GM18526 (cell line): ENCODE results near the gene PCCA.

Source experiments
- POLR2A ChIP-seq: IDR thresholded peaks from 3 replicates; pipeline ENCODE4 v1.6.1; 2011; ENCODE audit not compliant: insufficient read length; ENCODE audit errors: extremely low read depth

PCCA gene

DNA sequence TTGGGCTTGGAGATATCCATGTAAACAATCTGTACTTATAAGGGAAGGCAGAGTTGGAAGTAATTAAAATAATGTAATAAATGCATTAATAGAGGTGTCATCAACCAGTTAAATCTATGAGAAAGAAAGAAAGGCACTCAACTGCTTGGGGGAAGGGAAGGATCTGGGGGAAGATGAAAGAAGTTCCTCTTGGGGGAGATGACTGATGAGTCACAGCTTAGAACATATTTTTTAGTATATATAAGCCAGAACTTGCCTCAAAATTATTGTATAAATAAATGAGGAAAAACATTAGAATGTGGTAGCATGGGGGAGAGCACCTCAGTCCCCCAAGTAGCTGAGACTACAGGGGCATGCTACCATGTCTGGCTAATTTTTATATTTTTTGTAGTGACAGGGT is 293.9 kb downstream of the PCCA start:
- TF ChIP-seq POLR2A = no peak

DNA sequence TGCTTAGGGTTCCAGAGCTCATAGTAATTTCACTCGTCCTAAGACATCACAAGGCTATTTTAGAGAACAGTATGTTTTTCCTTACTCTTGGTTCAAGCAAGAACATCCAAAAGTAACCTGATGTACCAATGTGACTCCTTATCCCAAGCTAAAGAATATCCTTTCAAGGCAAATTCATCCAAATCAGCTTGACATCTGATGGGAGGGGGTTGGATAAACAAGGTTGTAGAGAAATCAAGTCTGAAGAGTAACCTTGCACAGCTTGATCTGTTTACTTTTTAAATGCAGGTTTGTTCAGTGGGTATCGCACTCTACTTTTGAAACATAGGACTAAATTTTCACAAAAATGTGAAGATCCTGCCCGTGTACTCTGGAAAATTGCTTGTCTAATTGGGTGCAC is 298.5 kb downstream of the PCCA start:
- no peak for TF ChIP-seq POLR2A

DNA sequence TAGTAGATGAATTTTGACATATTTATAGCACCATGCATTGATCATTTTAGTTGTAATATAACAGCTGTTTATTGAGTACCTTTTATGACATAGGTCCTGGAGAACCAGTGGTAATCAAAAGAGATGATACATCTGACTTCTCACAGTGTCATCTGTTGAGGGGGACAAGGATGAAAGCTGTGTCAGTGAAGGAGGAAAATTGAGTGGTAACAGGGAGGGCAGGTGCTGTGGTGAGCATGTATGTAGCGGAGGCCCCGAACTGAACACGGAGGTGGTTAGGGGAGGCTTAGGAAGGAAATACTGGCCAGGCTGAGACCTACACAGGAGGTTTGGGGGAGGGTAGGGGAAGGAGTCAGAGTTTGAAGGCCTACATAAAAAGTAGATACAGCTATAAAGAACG is 300.0 kb downstream of the PCCA start:
- no peak for TF ChIP-seq POLR2A

DNA sequence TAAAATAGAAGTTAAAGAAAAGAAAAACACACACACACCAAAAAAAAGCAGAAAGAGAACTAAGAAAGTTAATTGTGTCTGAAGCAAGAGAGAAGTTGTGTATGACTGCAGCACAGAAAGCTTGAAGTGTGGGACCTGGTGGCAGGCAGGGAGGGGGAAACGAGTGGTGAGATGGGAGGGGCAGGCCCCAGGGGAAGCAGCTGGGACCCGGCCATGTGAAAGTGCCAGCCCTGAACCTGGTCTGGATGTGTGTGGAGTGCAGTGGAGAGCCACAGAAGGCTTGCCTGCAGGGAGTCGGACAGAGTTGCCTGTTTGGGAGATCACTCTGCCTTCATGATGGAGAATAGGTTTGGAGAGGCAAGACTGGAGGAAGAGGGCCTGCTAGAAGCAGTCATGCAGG is 300.7 kb downstream of the PCCA start:
- TF ChIP-seq POLR2A = no peak

DNA sequence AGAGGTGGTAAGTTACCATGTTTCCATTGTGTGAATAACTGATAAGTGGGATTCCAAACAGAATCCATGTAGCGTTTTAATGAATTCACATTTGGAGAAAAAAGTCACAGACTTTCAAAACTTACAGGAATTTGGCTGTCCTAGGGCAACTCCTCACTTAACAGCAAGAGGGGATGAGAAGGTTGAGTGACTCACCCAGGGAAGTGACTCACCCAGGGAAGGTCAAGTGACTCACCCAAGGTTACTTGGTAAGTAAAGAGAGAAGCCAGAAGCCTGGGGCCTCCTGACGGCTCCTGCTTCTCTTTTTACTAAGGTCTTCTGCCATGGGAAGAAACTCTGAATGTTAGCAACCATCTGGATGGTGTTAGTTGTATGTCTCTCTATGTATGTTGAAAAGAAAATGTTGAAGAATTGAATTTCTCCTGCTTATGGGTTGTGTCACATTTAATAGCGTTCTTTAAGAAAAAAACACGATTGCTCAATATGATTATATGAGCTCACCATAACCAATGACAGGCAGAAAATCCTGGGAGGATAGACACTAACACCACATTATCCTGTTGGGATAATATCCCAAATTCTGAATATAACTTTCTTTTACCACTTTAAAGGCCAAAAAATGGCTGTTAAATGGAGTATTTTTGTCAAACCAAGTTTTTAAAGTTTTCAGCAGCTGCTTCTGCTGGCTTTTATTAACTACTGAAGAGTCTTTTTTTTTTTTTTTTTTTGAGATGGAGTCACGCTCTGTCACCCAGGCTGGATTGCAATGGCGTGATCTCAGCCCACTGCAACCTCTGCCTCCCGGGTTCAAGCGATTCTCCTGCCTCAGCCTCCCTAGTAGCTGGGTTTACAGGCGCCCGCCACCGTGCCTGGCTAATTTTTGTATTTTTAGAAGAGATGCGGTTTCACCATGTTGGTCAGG is 304.1 kb downstream of the PCCA start:
- TF ChIP-seq POLR2A = no peak

DNA sequence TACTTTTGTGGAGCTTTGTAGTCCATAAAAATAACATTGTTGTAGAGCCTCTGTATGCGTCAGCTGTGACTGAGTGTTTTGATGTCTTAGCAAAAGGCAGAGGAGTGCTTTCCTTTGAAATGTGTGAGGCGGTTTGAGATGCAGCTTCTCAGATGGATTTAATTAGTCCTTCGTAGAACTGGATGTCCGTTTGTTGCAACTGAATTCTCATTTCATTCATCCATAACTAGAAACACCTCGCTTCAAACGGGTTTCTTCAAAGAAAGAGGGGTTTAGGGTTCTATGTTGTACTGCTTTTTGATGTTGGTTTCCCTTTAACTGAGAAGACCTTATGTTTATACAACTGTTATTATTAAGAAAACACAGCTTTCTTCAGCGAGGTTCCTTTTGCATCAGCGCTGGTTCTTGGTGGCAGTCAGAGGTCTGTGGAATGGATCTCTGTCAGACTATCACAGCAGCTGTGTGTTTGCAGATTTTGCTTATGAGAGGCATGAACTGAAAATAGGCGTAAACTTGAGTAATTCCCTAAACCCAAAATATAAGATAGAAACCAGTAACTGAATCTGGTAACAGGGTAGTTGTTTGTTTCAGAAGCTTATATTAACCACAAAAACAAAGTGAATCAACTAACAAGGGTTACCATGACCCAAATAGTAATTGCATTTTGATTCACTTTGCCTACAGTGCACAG is 305.3 kb downstream of the PCCA start:
- no peak for TF ChIP-seq POLR2A

DNA sequence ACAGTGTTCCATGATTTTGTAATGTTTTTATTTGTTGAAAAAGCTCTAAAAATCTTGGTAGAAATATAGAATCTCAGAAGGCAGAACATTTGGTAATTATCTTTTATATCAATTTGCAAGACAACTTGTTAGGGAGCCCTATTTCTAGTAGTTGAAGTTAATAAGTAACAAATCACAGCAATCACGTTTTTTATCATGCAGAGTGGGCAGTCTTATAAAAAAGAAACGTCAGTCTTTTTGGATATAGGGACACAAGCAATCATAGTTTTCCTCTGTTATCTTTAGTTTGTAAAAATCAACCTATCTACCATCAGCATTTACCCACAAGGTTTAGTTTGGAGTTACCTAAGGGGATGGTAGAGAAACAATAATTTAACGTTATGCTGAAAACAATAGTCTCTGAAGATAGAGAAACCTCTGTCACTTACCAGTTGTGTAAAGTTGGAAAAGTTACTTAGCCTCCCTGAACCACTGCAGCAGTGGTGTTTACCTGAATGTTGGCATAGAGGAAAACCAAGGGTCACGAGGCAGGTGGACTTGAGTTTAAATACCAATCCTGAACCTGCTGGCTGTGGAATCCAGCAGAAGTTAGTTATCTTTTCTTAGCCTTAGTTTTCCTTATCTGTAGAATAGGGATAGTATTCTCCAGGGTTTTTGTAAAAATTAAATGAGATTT is 306.9 kb downstream of the PCCA start:
- TF ChIP-seq POLR2A = no peak

DNA sequence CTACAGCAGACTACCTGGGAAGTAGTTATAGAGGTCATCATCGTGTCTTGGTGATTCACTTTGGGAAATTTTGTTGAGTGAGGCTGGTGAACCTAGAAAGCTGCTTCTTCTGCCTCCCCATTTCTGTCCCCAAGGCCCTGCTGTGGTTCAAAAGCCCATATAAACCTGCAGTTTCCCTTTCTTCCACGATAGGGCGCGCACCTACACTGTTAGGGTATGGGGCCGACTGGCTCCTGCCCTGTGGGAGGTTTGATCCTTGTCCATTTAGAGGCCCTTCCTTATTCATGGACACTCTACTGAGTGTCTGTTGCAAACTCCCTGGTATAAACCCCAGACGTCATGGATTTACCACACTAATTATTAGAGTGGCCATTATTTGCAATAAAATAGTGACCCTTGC is 307.9 kb downstream of the PCCA start:
- no peak for TF ChIP-seq POLR2A

DNA sequence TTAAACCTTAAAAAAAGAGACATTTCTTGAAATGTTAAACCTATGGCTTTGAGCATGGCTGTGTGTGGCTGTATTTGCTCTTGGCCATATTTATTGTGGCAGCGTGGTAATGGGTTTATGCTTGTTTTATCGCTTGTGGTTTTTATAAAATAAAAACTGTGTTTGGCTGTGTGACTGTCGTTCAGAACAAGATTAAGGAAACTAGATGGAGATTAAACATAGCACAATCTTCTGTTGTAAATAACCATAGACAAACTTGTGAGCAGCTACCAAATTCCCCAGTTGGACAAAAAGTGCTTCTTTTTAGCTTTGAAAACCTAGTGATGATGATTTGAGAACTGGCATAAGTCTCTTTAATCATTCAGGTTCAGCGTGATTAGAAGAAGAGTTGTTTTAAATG is 308.7 kb downstream of the PCCA start:
- no peak for TF ChIP-seq POLR2A

DNA sequence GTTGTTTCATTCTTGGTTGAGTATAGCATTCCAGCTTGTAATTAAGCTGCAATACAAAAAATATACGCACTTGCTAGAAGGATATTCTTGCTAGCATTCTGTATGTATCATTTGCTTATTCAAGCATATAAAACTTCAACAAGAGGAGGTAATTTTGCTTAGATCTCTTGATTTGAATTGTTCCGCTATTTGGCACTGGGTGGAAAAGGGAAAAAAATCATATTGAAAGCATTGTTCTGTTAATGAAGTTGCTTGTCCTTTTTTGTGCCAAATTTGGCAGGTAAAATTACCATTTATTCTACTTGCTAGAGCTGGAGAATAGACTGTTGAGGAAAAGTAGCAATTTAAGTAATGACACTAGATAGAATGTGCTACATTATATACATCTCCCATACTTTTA is 309.5 kb downstream of the PCCA start:
- TF ChIP-seq POLR2A = no peak

DNA sequence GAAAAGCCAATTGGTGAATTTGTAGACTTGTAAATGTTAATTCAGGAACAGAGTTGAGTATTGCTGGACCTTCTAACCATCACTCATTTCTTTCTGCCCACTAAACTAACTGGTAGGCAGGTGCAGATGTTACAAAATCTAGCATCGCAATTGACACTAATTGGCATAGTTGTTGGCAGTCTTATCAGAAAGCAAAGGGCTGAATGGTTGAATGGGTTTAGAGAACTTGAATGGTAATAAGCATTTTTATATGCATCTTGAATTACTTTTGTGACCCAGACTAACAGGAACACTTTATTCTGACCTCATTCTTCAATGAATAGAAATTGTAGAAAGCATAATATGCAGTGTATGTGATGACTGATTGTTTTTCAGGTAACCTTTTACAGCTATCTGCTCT is 310.6 kb downstream of the PCCA start:
- no peak for TF ChIP-seq POLR2A

DNA sequence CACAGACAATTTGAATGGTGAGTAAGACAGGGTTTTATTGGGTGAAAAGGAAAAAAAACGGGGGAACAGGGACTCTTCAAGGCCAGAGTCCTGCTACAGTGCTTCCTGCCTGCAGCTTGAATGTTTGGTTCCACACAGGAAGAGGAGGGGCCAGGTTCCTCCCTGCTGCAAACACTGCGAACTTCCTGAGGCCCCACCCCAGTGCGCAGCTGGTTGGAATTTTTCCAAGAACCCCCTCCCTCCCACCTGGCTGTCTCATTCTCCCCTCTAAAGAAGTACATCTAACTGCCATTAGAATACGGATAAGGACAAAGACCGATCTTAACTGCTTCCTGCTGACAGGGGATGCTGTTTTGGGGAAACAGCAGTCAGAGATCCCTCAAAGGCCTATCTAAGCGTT is 314.8 kb downstream of the PCCA start:
- no peak for TF ChIP-seq POLR2A

DNA sequence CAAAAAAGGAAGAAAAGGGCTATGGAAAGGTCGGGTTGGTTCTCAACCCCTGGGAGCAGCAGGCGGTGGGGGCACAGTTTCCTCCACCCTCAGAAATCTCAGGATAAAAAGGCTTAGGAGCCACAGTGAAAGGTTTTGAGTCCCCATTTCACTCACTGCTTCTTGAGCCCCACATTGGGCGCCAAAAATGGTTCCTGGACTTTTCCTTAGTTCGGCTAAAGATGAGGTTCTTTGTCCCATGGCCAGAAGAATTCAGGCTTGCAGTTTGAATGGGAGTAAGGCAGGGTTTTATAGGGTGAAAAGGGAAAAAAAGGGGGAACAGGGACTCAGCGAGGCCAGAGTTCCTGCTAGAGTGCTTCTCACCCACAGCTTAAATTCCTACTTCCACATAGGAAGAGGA is 320.2 kb downstream of the PCCA start:
- TF ChIP-seq POLR2A = no peak

DNA sequence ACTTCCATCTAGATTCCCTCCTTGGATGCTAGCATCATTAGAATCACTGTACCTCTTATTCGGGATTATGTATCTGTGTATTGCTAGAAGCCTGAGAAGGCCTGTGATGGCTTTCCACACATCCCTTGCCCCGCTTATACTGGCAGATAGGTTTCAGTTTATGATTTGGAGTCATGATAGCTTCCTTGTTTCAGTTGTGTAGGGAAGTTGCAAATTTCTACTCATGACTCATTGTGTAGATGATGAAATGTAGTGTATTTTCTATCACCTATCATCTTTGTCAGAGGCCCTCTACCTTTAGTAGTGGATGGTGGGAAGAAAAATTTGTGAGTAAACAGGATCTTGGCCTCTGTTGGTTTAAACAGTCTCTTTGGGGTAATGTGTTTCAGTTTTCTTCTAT is 334.5 kb downstream of the PCCA start:
- no peak for TF ChIP-seq POLR2A

DNA sequence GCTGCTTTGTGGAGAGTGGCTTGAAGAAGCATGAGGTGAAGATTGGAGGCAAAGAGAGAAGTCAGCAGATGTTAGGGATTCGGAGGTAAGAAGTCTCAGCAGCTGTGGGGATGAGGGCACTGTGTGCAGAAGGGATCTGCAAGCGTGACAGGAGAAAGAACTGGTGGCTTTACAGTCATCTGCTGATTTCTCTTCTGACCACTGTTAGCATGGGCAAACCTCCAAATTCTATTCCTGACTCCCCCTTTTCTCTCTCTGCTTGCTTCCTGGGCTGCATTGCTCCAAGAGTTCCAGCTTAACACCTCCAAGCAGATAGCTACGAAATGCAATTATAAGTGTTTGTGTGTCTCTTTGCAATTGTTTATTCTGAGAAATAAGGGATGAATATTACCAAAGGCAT is 340.1 kb downstream of the PCCA start:
- no peak for TF ChIP-seq POLR2A

DNA sequence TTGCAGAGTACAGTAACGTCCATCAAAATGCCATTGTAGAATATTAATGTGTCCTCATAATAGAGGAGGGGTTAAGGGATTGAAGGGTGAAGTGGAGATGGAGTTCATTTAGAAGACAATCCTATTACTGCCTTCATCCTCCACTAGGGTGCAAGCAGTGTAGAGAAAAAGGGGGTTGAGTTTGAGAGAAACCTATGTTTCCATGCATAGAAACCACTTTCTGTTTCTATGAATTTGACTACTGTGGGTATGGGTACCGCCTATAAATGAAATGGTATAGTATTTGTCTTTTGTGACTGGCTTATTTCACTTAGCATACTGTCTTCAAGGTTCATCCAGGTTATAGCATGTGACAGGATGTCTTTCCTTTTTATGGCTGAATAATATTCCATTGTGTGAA is 343.7 kb downstream of the PCCA start:
- TF ChIP-seq POLR2A = no peak
